Adrenal gland (tissue), 12 donors: Measurements from ENCODE around the gene RNF182. TPM values are rescaled to one million over a fixed set of nuclear protein-coding genes. Genes with fewer than 3 reads are reported as not detected.

Source experiments
- DNase-seq, 7 donors: peaks; one replicate each; pipeline ENCODE4 v3.0.0-alpha.2; 2019 to 2020
- H3K27ac ChIP-seq, 5 donors: fragments of 200-600 bp; sonication (generic) in 4 of 5; 1 replicate in 3 of 5; 2 replicates in 2 of 5; pipeline versions ENCODE4 v1.5.1 to v1.8.0; 2016 to 2020; ENCODE audit warnings: mild to moderate bottlenecking in 1 of 5
- H3K27me3 ChIP-seq: fragments of 200-600 bp; 2 replicates; pipeline ENCODE4 v1.8.0; 2021
- H3K36me3 ChIP-seq, 2 donors: fragments of 200-600 bp; replicated peaks in 1 of 2; 1 replicate in 1 of 2; 2 replicates in 1 of 2; pipeline versions ENCODE4 v1.5.1 to v1.8.0; 2018 to 2022
- H3K4me1 ChIP-seq, 2 donors: fragments of 200-600 bp; replicated peaks in 1 of 2; 1 replicate in 1 of 2; 2 replicates in 1 of 2; pipeline versions ENCODE4 v1.5.1 to v1.8.0; 2018 to 2021
- H3K4me3 ChIP-seq, 4 donors: fragments of 200-600 bp; sonication (generic) in 3 of 4; one replicate each; pipeline ENCODE4 v1.5.1; 2016 to 2018
- H3K9me3 ChIP-seq, 3 donors: fragments of 200-600 bp; sonication (generic) in 1 of 3; replicated peaks in 1 of 3; 1 replicate in 2 of 3; 2 replicates in 1 of 3; pipeline versions ENCODE4 v1.5.1 to v1.8.0; 2016 to 2021
- CTCF ChIP-seq, 6 experiments: fragments of 450-650 bp in 4 of 6; fragments of 200-600 bp in 2 of 6; sonication (generic) in 1 of 6; IDR thresholded peaks; 1 replicate in 5 of 6; 2 replicates in 1 of 6; pipeline versions ENCODE4 v1.5.1 to v1.8.0; 2016 to 2021; ENCODE audit warnings: antibody characterized with exemption in 6 of 6, mild to moderate bottlenecking in 2 of 6, moderate library complexity in 1 of 6
- POLR2A ChIP-seq, 2 donors: fragments of 450-650 bp; IDR thresholded peaks; one replicate each; pipeline ENCODE4 v1.6.1; 2017; ENCODE audit warnings: antibody characterized with exemption in 2 of 2, mild to moderate bottlenecking in 2 of 2, moderate library complexity in 1 of 2
- WGBS, 4 donors: extraction: QIAGEN DNeasy Blood & Tissue Kit in 2 of 4; methylation state at CpG; one replicate each; pipeline versions ENCODE4 v1.1.5 to v1.1.7; 2013 to 2017; 5-methylcytosine and 5-hydroxymethylcytosine counted together
- intact Hi-C, 2 donors: fragments of 100-400 bp; cut with DNase I; formaldehyde crosslinking; loops; one replicate each; pipeline versions ENCODE4 v1.14.1 to v1.15.0; 2022 to 2023
- polyA plus RNA-seq, 3 donors: library from polyadenylated mRNA; stranded (reverse); fragments of 200-250 nt in 2 of 3; fragments of 350-450 nt in 1 of 3; fragmentation: Illumina TruSeq in 1 of 3; extraction: RNeasy Lipid Tissue Mini Kit (QIAGEN cat#74804) in 1 of 3; gene quantifications; one replicate each; pipeline ENCODE4 v1.2.3, GENCODE V29; 2013 to 2014
- total RNA-seq, 9 donors: library from RNA; depleted of rRNA in 4 of 9; stranded (reverse); fragments of >200 nt in 4 of 9; fragments of 120-200 nt in 1 of 9; fragmentation: NEBNext Ultra II Directional in 1 of 9; extraction: Animal tissue kit (Norgen Biotek cat#: 25700) in 1 of 9; gene quantifications; one replicate each; pipeline versions ENCODE4 v1.1.0 to v1.2.4, GENCODE V29; 2013 to 2023
- donor health status: healthy with polysubstance abuse.
- donor health status: Bipolar disorder and iron deficiency.
- donor health status: DM: yes; HTN: yes; CAD: no.
- donor health status: DM: no; HTN: no; CAD: no.
- donor health status: DM: no; HTN: no; CAD: no.
- donor health status: DM: yes; HTN: yes; CAD: no.

RNF182 gene
- total and polyA plus RNA-seq, 12 donors, result 0.03 to 2.1 (median 0.31) TPM; not detected in 2

GRCh38 chr6:14021449-14021848 lies 96.7 kb downstream of the RNF182 start:
- 40 to 67% (median 49%) methylated on average over 4 of the region's 4 CpGs for WGBS, 4 donors

GRCh38 chr6:14022673-14023072 lies 97.9 kb downstream of the RNF182 start:
- DNase-seq, result no peak
- H3K4me3 ChIP-seq, result no peak overlapping the region
- no peaks in the 10 kb centered on the region for H3K27me3 ChIP-seq
- no peaks in the 10 kb centered on the region for H3K4me1 ChIP-seq
- WGBS, 4 donors, result 67 to 92% (median 76%) methylated on average over 5 of the region's 5 CpGs
- H3K9me3 ChIP-seq, result no peaks in the 10 kb centered on the region
- intact Hi-C loops, result no loop called here
- TF ChIP-seq POLR2A (IDR thresholded peaks at IDR 0.05) (no peak), CTCF (IDR thresholded peaks at IDR 0.05) (no peak)
- no peak overlapping the region for H3K27ac ChIP-seq
- no peaks in the 10 kb centered on the region for H3K36me3 ChIP-seq

More at GRCh38 chr6:14021449-14021848, 96.7 kb downstream of the RNF182 start:
- Histone ChIP-seq H3K9me3 (no peaks in the 10 kb centered on the region), H3K4me3 (no peak overlapping the region), H3K36me3 (no peaks in the 10 kb centered on the region), H3K4me1 (no peaks in the 10 kb centered on the region), H3K27ac (no peak overlapping the region), H3K27me3 (no peaks in the 10 kb centered on the region)
- DNase-seq, result no peak
- no peak for TF ChIP-seq CTCF (IDR thresholded peaks at IDR 0.05)
- no peak for TF ChIP-seq POLR2A (IDR thresholded peaks at IDR 0.05)
- intact Hi-C loops, result no loop called here

GRCh38 chr6:14023855-14024254 lies 99.1 kb downstream of the RNF182 start:
- Histone ChIP-seq H3K27ac (no peak overlapping the region), H3K4me1 (no peaks in the 10 kb centered on the region), H3K9me3 (no peaks in the 10 kb centered on the region), H3K4me3 (no peak overlapping the region), H3K36me3 (no peaks in the 10 kb centered on the region), H3K27me3 (no peaks in the 10 kb centered on the region)
- DNase-seq, result no peak
- WGBS, 4 donors, result 75 to 80% (median 77%) methylated on average over 3 of the region's 3 CpGs
- TF ChIP-seq CTCF (IDR thresholded peaks at IDR 0.05) (no peak), POLR2A (IDR thresholded peaks at IDR 0.05) (no peak)
- intact Hi-C loops, result no loop called here

GRCh38 chr6:14025160-14025559 lies 100.4 kb downstream of the RNF182 start:
- WGBS, 4 donors, result 71 to 86% (median 79%) methylated on average over 8 of the region's 8 CpGs
- H3K4me1 ChIP-seq, result no peaks in the 10 kb centered on the region
- no peak overlapping the region for H3K4me3 ChIP-seq
- no peaks in the 10 kb centered on the region for H3K9me3 ChIP-seq
- H3K27ac ChIP-seq, result no peak overlapping the region
- H3K27me3 ChIP-seq, result no peaks in the 10 kb centered on the region
- no peak for DNase-seq
- no peak for TF ChIP-seq POLR2A (IDR thresholded peaks at IDR 0.05)
- no peak for TF ChIP-seq CTCF (IDR thresholded peaks at IDR 0.05)
- H3K36me3 ChIP-seq, result no peaks in the 10 kb centered on the region
- intact Hi-C loops, result no loop called here
